GM12873 (cell line): Measurements from ENCODE around the gene CARS2.

ENCODE experiments used
- TF ChIP-seq, protein P1 (sequence below): IDR thresholded peaks from 2 replicates; pipeline ENCODE4 v1.5.1; 2012; ENCODE audit warnings: low read depth, mild to moderate bottlenecking, moderate library complexity, low read length, control low read depth; ENCODE audit not compliant: insufficient read depth; ENCODE audit errors: missing control alignments

CARS2 gene

DNA sequence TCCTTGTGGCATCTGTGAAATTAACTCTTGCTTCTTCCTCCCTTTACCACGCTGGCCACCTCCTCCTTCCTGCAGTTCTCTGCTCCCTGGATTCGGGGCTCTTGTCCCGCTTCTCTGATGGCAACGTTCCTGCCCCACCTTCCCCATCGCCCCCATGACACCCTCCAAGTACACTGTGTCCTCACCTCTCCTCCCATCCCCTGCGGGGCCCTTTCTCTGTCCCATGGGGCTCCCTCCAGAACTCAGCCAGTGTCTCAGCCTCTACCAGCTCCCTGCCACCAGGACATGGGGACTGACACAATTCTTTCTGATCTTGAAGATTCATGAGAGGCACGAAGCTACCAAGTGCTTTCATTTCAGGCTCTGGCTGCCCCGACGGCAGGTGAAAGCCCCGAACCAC lies 9.1 kb downstream of the CARS2 start:
- TF ChIP-seq, protein P1, sequence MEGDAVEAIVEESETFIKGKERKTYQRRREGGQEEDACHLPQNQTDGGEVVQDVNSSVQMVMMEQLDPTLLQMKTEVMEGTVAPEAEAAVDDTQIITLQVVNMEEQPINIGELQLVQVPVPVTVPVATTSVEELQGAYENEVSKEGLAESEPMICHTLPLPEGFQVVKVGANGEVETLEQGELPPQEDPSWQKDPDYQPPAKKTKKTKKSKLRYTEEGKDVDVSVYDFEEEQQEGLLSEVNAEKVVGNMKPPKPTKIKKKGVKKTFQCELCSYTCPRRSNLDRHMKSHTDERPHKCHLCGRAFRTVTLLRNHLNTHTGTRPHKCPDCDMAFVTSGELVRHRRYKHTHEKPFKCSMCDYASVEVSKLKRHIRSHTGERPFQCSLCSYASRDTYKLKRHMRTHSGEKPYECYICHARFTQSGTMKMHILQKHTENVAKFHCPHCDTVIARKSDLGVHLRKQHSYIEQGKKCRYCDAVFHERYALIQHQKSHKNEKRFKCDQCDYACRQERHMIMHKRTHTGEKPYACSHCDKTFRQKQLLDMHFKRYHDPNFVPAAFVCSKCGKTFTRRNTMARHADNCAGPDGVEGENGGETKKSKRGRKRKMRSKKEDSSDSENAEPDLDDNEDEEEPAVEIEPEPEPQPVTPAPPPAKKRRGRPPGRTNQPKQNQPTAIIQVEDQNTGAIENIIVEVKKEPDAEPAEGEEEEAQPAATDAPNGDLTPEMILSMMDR: no peak

DNA sequence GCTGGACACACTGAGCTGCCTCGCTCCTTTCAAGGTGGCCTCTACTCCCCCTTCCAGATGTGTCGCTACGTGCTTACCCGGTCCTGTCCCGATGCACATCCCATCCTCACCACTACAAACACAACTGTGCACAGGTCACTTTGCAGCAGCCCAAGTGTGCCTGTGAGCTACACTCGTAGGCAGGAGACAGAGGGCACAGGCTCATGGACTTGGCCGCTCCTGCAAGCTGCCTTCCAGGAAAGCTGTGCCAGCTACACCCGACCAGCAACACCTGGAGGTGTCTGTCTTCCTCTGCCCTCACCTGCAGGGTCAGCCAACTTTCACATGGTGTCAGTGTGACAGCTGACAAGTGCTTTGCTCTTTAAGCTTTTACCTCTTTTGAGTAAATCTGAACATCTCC lies 15.4 kb downstream of the CARS2 start:
- TF ChIP-seq, protein P1: no peak

DNA sequence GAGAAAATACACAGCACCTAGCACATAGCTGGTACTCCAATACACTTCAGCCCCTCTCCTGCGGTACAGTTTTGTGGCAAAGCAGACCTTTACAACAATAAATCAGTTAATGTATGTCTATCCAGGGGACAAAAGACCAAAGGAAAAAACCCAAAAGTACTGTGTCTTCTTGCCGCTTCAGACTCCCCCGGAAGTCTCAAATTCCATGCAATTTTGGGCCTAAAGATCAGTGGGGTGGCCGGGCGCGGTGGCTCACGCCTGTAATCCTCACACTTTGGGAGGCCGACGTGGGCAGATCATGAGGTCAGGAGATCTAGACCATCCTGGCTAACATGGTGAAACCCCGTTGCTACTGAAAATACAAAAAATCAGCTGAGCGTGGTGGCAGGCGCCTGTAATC lies 16.2 kb downstream of the CARS2 start:
- TF ChIP-seq, protein P1: no peak

DNA sequence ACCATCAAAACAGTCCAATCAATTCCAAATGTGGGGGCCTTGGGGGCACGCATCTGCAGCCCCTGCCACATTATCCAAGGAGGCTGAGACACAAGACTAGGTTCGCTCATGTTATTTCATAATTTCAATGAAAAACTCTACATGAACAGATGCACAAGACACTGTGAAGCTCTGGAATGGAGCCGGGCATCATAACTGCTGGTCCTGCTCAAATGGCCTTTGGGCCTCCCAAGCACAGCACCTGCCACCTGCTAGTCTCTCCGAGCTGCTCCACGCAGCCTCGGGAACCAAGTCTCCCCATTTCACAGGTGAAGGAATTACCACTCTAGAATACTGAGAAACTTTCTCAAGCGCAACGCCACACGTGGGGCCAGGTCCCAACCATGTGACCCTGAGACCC lies 16.9 kb downstream of the CARS2 start:
- TF ChIP-seq, protein P1: no peak

DNA sequence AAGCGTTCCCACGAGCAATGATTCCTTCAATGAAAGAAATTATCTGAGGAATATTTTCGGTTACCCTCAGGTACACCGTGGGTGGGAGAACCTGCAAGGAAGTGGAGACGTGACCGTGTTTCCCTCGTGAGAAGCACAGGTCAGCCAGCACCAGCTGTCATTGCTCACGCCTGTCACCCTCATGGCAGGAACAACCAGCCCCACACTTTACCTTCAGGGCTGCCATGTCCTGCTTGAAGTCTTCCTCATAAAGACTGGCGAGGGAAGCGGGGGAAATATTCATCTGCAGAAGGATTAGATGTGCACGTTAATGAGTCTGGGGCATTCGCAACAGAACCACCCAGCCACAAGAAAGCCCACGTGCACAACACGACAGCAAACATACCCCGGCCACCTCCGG lies 18.2 kb downstream of the CARS2 start:
- TF ChIP-seq, protein P1: no peak

DNA sequence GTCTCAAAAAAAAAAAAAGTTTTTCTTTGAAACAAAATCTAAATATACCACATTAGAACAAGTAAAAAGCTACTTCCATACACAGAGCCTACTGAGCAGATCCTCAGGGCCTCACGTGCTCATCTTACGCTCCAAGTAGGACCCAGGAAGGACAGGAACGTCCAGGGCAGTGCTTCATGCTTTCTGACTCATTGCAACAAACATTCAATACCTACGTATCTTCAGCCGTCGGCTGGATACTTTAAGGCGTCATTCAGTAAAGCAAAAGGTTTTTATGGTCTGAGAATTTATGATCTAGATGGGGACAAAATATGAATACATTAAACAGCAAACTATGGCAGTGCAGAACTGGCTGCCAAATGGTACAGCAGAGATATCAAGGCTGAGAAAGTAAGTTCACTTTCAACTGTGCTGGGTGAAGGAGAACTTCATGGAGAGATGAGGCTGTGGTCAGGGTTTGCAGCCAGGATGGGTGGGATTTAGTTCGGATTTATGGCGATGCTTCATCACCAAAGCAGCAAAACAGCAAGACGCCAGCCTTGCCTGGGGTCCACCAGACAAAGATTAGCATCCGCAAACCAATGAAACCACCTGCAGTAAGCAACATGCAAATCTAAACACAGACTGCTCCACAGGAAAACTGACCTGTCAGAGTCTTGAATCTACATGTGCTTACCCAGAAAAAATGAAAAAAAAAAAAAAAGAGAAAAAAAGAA lies 20.5 kb downstream of the CARS2 start:
- TF ChIP-seq, protein P1: no peak

DNA sequence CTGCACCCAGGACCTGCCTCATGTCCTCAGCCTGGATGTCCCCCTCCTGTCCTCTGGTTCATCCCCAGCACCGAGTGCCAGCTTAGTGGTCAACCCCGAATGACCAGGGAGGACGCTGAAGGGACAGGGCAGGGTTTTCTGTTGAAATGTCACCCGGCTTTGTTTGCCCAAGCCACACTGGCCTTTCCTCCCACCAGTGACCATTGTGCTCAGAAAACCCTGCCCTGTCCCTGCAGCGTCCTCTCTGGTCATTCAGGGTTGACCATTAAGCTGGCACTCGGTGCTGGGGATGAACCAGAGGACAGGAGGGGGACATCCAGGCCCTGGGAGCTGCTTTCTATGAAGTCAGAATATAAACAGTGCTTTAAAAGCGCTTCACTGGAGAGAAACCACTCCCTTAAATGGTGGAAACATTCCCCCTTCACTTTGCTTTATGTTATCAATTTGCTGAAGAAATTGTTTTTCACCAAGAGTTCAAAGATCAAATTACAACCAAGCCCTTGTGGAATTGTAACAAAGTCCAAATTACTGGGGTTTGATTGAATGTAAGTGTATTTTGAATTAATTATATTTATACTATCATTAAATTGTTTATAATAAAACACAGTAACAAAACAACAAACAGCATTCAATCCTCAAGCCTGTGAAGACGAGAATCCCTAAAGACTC lies 21.4 kb downstream of the CARS2 start:
- TF ChIP-seq, protein P1: no peak
